ENCODE results near the gene PKP2. TPM values are rescaled to one million over a fixed set of nuclear protein-coding genes. Genes with fewer than 3 reads are reported as not detected.

Gene PKP2
- total and polyA plus RNA-seq, 2 experiments from 2014 or later: 0.21 to 0.22 TPM

DNA sequence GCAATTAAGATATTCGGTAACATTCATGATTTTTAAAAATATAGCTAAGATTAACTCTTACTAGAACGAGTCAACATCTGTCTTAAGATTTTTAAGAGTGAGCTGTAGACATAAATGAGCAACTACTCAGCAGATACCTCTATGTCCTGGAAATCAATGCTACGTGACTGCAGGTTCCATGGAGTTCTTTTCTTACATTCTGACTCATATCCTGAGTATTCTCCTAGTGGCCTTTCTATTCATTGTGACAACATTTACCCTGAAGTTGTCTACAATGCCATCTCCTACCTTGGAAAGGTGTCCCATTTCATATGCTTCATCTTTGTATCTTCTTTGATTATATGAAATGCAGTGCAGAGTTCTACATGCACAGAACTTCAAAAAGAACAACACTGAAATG lies 59.9 kb downstream of the PKP2 start:
- Histone ChIP-seq H3K9ac (no peak overlapping the region), H4K20me1 (ENCODE audit: insufficient read depth) (no peaks in the 10 kb centered on the region), H3K4me2 (ENCODE audit: unreplicated experiment) (no peak overlapping the region), H3K4me1 (ENCODE audit: insufficient read depth) (no peaks in the 10 kb centered on the region), H3K79me2 (ENCODE audit: insufficient read depth) (no peaks in the 10 kb centered on the region), H3K36me3 (ENCODE audit: low read depth) (no peaks in the 10 kb centered on the region), H3F3A (ENCODE audit: insufficient read depth) (no peaks in the 10 kb centered on the region), H2AFZ (no peak overlapping the region), H3K27me3 (replicated peaks; ENCODE audit: insufficient read depth) (no peaks in the 10 kb centered on the region), H3K27ac (no peak overlapping the region), H3K4me3 (no peak overlapping the region), H3K9me3 (ENCODE audit: low read depth) (no peaks in the 10 kb centered on the region), H3K9me2 (ENCODE audit: insufficient read depth) (no peaks in the 10 kb centered on the region)
- no peak for TF ChIP-seq EZH2phosphoT487 (IDR thresholded peaks at IDR 0.05; ENCODE audit: insufficient read depth, low read depth)
- WGBS, 2 experiments (ENCODE audit: low coverage in 1 of 2, low lambda C conversion rate in 2 of 2, missing lambda C conversion rate in 2 of 2): 17 to 21% methylated on average over 3 of the region's 3 CpGs
- in situ Hi-C loops (cut with MboI): no loop called here
- DNase-seq: no peak

- no peak overlapping the region for H3K4me2 ChIP-seq (ENCODE audit: unreplicated experiment)
- H3F3A ChIP-seq (ENCODE audit: insufficient read depth): no peaks in the 10 kb centered on the region
- no peak overlapping the region for H3K27ac ChIP-seq
- H3K27me3 ChIP-seq (replicated peaks; ENCODE audit: insufficient read depth): no peaks in the 10 kb centered on the region
- no peaks in the 10 kb centered on the region for H3K4me1 ChIP-seq (ENCODE audit: insufficient read depth)
- no peak overlapping the region for H2AFZ ChIP-seq
- no peaks in the 10 kb centered on the region for H3K79me2 ChIP-seq (ENCODE audit: insufficient read depth)
- no peaks in the 10 kb centered on the region for H3K36me3 ChIP-seq (ENCODE audit: low read depth)
- H3K9me2 ChIP-seq (ENCODE audit: insufficient read depth): no peaks in the 10 kb centered on the region
- H3K9ac ChIP-seq: no peak overlapping the region
- in situ Hi-C loops (cut with MboI): no loop called here
- no peaks in the 10 kb centered on the region for H4K20me1 ChIP-seq (ENCODE audit: insufficient read depth)
- WGBS, 2 experiments (ENCODE audit: low coverage in 1 of 2, low lambda C conversion rate in 2 of 2, missing lambda C conversion rate in 2 of 2): 12 to 33% methylated on average over 2 of the region's 2 CpGs
- no peak for DNase-seq
- TF ChIP-seq EZH2phosphoT487 (IDR thresholded peaks at IDR 0.05; ENCODE audit: insufficient read depth, low read depth) (no peak), EZH2 (IDR thresholded peaks at IDR 0.05; ENCODE audit: insufficient read depth, poor library complexity, severe bottlenecking) (no peak)
- H3K4me3 ChIP-seq: no peak overlapping the region
- no peaks in the 10 kb centered on the region for H3K9me3 ChIP-seq (ENCODE audit: low read depth)
Measured at GRCh38 chr12:32834122-32834521, 62.5 kb downstream of the PKP2 start.

GRCh38 chr12:32828552-32828951 lies 68.0 kb downstream of the PKP2 start:
- DNase-seq: no peak
- Histone ChIP-seq H3K27ac (no peak overlapping the region), H3K27me3 (replicated peaks; ENCODE audit: insufficient read depth) (no peaks in the 10 kb centered on the region), H3K9ac (no peak overlapping the region), H2AFZ (no peak overlapping the region), H3F3A (ENCODE audit: insufficient read depth) (no peaks in the 10 kb centered on the region), H3K4me3 (no peak overlapping the region), H3K9me3 (ENCODE audit: low read depth) (no peaks in the 10 kb centered on the region), H3K4me1 (ENCODE audit: insufficient read depth) (no peaks in the 10 kb centered on the region), H3K4me2 (ENCODE audit: unreplicated experiment) (no peak overlapping the region), H4K20me1 (ENCODE audit: insufficient read depth) (no peaks in the 10 kb centered on the region), H3K79me2 (ENCODE audit: insufficient read depth) (no peaks in the 10 kb centered on the region), H3K9me2 (ENCODE audit: insufficient read depth) (no peaks in the 10 kb centered on the region), H3K36me3 (ENCODE audit: low read depth) (no peaks in the 10 kb centered on the region)
- 53 to 72% methylated on average over 2 of the region's 2 CpGs for WGBS, 2 experiments (ENCODE audit: low coverage in 1 of 2, low lambda C conversion rate in 2 of 2, missing lambda C conversion rate in 2 of 2)
- in situ Hi-C loops (cut with MboI): no loop called here
- no peak for TF ChIP-seq EZH2 (IDR thresholded peaks at IDR 0.05; ENCODE audit: insufficient read depth, poor library complexity, severe bottlenecking)
- no peak for TF ChIP-seq EZH2phosphoT487 (IDR thresholded peaks at IDR 0.05; ENCODE audit: insufficient read depth, low read depth)

- H3K27ac ChIP-seq: no peak overlapping the region
- TF ChIP-seq EZH2phosphoT487 (IDR thresholded peaks at IDR 0.05; ENCODE audit: insufficient read depth, low read depth) (no peak), EZH2 (IDR thresholded peaks at IDR 0.05; ENCODE audit: insufficient read depth, poor library complexity, severe bottlenecking) (no peak)
- no peak overlapping the region for H3K4me2 ChIP-seq (ENCODE audit: unreplicated experiment)
- in situ Hi-C loops (cut with MboI): no loop called here
- 17 to 19% methylated on average over 1 of the region's 1 CpG for WGBS, 2 experiments (ENCODE audit: low coverage in 1 of 2, low lambda C conversion rate in 2 of 2, missing lambda C conversion rate in 2 of 2)
- H4K20me1 ChIP-seq (ENCODE audit: insufficient read depth): no peaks in the 10 kb centered on the region
- no peaks in the 10 kb centered on the region for H3K9me2 ChIP-seq (ENCODE audit: insufficient read depth)
- no peak for DNase-seq
- H3K4me3 ChIP-seq: no peak overlapping the region
- H3K79me2 ChIP-seq (ENCODE audit: insufficient read depth): no peaks in the 10 kb centered on the region
- no peaks in the 10 kb centered on the region for H3K36me3 ChIP-seq (ENCODE audit: low read depth)
- H3K9ac ChIP-seq: no peak overlapping the region
- no peaks in the 10 kb centered on the region for H3K4me1 ChIP-seq (ENCODE audit: insufficient read depth)
- no peaks in the 10 kb centered on the region for H3K27me3 ChIP-seq (replicated peaks; ENCODE audit: insufficient read depth)
- H3K9me3 ChIP-seq (ENCODE audit: low read depth): no peaks in the 10 kb centered on the region
- H3F3A ChIP-seq (ENCODE audit: insufficient read depth): no peaks in the 10 kb centered on the region
- H2AFZ ChIP-seq: no peak overlapping the region
Measured at GRCh38 chr12:32828120-32828519, 68.5 kb downstream of the PKP2 start.

GRCh38 chr12:32826807-32827412 lies 69.7 kb downstream of the PKP2 start:
- no peak overlapping the region for H3K4me2 ChIP-seq (ENCODE audit: unreplicated experiment)
- no peak overlapping the region for H3K27ac ChIP-seq
- no peaks in the 10 kb centered on the region for H3K36me3 ChIP-seq (ENCODE audit: low read depth)
- no peak overlapping the region for H3K9ac ChIP-seq
- H3K9me2 ChIP-seq (ENCODE audit: insufficient read depth): no peaks in the 10 kb centered on the region
- DNase-seq: no peak
- no peaks in the 10 kb centered on the region for H3K4me1 ChIP-seq (ENCODE audit: insufficient read depth)
- H3F3A ChIP-seq (ENCODE audit: insufficient read depth): no peaks in the 10 kb centered on the region
- no peaks in the 10 kb centered on the region for H4K20me1 ChIP-seq (ENCODE audit: insufficient read depth)
- H3K9me3 ChIP-seq (ENCODE audit: low read depth): no peaks in the 10 kb centered on the region
- no peaks in the 10 kb centered on the region for H3K27me3 ChIP-seq (replicated peaks; ENCODE audit: insufficient read depth)
- TF ChIP-seq EZH2 (IDR thresholded peaks at IDR 0.05; ENCODE audit: insufficient read depth, poor library complexity, severe bottlenecking) (no peak), EZH2phosphoT487 (IDR thresholded peaks at IDR 0.05; ENCODE audit: insufficient read depth, low read depth) (no peak)
- H3K79me2 ChIP-seq (ENCODE audit: insufficient read depth): no peaks in the 10 kb centered on the region
- no peak overlapping the region for H3K4me3 ChIP-seq
- WGBS, 2 experiments (ENCODE audit: low coverage in 1 of 2, low lambda C conversion rate in 2 of 2, missing lambda C conversion rate in 2 of 2): 12 to 14% methylated on average over 3 of the region's 3 CpGs
- in situ Hi-C loops (cut with MboI): no loop called here
- H2AFZ ChIP-seq: no peak overlapping the region
